ENCODE measurements around the gene LAD1.

The LAD1 gene, protein sequence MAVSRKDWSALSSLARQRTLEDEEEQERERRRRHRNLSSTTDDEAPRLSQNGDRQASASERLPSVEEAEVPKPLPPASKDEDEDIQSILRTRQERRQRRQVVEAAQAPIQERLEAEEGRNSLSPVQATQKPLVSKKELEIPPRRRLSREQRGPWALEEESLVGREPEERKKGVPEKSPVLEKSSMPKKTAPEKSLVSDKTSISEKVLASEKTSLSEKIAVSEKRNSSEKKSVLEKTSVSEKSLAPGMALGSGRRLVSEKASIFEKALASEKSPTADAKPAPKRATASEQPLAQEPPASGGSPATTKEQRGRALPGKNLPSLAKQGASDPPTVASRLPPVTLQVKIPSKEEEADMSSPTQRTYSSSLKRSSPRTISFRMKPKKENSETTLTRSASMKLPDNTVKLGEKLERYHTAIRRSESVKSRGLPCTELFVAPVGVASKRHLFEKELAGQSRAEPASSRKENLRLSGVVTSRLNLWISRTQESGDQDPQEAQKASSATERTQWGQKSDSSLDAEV

GRCh38 chr1:201399018-201399351, at the start of gene LAD1:
LAD1 (minus strand) TSS chr1:201399324; CDS start chr1:201399306, 18 bp downstream.
- DNase-seq: no peak

DNA sequence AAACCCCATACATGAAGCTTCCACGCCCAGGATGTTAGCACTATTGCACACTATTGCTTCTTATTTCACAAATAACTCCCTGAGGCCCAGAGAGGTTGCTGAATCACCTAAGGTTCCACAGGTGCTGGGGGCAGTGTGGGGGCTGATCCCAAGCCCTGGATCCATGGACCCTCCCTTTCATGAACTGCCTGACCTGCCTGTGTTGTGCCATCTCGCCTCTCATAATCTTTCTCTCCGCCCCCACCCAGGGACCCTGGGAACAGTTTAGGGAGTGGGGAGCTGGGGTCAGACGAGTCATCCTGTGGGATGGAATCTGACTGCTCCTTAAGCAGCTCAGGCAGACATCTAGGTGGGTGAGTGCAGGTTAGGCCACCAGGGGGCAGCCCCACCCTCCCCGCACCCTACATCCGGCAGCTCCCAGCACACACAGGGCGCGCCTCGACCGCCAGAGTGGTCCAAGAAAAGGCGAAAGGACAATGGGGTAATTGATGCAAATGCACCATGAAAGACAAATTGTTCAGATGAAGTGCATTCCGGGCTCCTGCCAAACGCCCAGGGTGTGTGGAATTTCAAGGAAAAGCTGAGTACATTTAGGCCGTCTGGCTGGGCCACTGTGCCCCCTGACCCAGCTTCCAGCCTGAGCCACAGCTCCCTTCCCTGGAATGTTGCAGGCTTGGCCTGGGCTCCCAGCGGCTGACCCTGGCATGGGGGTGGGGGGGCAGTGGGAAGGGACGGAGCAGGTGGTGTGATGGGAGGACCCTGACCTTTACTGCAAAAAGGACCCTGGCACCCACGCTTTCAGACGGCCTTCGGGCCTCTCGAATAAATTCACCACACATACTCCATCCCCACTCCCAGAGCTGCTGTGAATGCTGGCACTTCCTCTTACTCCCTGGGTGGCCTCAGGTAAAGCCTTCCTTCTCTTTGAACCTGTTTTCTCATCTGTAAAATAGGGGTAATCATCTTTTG, 49.1 kb upstream of the LAD1 start:
- peak; percentile 82 for DNase-seq

DNA sequence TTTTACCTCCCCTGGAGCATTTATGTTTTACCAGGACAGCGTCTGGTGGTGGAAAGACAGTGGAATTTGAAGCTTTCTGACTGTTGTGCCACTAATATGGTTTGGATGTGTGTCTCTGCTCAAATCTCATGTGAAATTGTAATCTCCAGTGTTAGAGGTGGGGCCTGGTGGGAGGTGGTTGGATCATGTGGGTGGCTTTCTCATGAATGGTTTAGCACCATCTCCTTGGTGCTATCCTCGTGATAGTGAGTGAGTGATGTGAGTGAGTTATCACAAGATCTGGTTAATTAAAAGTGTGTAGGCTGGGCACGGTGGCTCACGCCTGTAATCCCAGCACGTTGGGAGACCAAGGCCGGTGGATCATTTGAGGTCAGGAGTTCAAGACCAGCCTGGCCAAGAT, 46.2 kb upstream of the LAD1 start:
- DNase-seq: no peak

- DNase-seq: no peak
Measured at GRCh38 chr1:201444792-201445191, 45.7 kb upstream of the LAD1 start.

- DNase-seq: no peak
Measured at GRCh38 chr1:201443747-201444146, 44.6 kb upstream of the LAD1 start.

DNA sequence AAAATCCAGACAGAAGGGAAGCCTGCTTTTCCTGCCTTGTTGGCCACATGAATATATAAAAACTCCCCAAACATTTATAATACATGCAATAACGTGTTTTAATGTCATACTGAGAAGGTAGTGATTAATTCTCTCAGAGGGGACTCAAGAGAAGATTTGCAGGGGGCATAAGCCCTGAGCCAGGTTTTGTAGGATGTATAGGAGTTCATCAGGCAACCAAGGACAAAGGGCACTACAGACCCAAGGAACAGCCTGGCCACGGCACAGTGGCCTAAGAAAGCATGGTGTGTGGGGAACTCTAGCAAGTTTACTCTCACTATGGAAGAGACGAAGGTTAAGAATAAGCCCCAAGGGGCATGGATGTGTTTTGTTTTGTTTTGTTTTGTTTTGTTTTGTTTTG, 37.8 kb upstream of the LAD1 start:
- no peak for DNase-seq

GRCh38 chr1:201436393-201436792, 37.3 kb upstream of the LAD1 start:
- no peak for DNase-seq

GRCh38 chr1:201434266-201434665, 35.1 kb upstream of the LAD1 start:
- no peak for DNase-seq

GRCh38 chr1:201433609-201434008, 34.5 kb upstream of the LAD1 start:
- no peak for DNase-seq

GRCh38 chr1:201430776-201431175, 31.7 kb upstream of the LAD1 start:
- no peak for DNase-seq

GRCh38 chr1:201429736-201430501, 30.8 kb upstream of the LAD1 start:
- no peak for DNase-seq

DNA sequence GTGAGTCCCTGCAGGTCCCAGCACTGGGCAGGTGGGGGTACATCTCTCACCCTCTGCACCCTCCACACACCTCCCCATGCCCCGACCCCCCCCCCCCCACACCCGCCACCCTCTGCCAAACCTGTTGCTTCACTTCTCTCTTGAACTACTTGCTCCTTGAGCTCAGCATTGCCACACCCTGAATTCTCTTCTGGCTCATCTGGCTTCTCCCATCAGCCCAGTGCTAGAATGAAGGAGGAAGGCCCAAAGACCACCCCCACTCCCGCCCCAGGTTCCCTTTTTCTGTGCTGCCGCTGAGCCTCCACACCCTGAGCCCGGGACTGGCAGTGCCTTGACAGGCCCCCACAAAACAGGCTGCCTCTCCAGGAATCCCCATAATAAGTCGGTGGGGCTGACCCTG, 28.8 kb upstream of the LAD1 start:
- DNase-seq: no peak

DNA sequence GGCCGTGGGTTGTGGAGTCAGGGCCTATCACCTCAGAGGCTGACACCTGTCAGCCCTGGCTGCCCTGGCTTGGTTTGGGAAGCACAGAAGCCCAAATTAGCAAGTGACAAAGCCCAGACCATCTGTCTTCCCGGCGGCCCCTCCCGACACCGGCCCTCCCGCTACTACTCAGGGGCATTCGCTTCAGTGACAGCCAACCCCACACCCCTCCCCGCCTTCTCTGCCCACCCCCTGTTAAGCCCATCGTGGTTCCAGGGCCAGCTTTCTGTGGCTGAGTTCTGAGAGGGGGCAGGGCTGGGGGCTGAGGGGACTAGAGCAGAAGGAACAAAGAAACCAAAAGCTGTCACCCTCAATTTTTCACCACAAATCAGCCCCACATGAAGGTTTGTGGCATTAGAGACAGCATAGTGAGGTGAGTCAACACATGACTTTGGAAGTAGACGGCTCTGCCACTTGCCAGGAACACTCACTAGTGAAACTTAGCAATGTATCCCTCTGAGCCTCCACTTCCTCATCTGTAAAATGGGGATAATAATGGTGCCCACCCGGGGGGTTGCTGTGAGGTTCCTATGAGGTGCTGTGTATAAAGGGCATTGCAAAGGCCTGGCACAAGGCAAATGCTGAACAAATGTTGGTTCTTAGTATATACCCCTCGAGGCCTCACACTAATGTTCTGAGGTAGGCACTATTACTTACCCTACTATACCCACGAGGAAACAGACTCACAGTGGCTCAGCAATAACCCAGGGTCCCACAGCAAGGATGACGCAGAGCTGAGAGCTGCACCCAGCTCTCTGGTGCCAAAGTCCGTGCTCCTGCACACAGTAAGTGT, 27.6 kb upstream of the LAD1 start:
- peak; percentile 34 for DNase-seq

DNA sequence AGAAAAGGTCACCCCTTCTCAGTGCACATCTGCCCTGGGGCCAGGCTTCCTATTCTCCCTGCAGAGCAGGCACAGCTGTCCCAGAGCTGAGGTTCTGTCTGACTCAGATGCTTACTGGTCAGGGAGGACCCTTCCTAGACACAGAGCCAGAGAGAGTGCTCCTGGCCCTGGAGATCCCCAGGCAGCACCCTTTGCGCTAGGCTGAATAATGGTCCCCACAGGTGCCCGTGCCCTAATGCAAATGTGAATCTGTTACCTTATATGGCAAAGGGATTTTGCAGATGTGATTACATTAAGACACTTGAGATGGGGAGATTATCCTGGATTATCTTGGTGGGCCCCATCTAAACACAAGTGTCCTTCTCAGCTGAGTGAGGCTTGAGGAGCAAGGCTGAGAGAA, 25.0 kb upstream of the LAD1 start:
- DNase-seq: no peak

- DNase-seq: no peak
Measured at GRCh38 chr1:201423655-201424054, 24.5 kb upstream of the LAD1 start.

GRCh38 chr1:201422436-201423030, 23.4 kb upstream of the LAD1 start:
- DNase-seq: no peak

GRCh38 chr1:201422026-201422425, 22.9 kb upstream of the LAD1 start:
- DNase-seq: no peak

- no peak for DNase-seq
Measured at GRCh38 chr1:201421041-201421440, 21.9 kb upstream of the LAD1 start.

- no peak for DNase-seq
Measured at GRCh38 chr1:201420608-201421002, 21.5 kb upstream of the LAD1 start.

DNA sequence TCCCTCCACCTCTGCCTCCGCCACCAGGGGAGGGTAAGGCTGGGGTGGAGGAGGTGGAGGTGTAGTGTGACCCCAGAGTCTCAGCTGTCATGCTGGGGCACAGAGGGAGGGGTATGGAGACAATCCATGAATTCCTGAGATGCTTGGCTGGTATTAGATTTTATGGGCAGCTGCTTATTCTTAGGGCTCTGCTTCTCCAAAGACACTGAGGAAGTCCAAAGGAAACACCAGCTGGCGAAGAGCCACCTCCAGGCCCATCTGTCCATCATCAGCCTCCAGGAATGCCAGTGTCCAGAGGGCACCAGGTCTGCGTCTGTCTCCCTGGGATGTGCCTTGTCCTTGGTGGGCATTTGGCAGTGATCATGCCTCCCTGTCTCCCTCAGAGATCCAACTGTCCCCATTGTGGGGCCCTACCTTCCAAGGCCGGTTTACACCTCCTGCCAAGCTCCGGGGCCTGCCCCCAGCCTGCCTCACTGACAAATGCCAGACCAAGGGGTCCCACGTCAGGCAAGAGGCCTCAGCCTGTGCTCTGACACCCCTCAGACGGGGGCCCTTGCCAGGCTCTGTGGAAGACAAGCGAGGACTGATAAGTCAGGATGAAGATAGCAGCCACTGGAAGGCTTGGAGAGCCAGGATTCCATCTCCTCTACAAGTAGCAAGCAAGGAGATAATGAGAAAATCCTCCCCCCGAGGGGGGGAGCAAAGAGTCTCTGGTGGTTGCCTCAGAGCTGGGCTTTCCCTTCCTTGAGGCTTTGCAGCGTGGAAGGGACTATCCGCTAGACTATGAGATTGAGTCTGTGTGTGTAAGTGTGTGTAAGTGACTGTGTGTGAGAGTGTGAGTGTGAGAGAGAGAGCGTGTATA, 20.9 kb upstream of the LAD1 start:
- no peak for DNase-seq

GRCh38 chr1:201419256-201419655, 20.1 kb upstream of the LAD1 start:
- DNase-seq: no peak

All from stimulated activated CD8-positive, alpha-beta memory T cell treated with anti-CD3 and anti-CD28 coated beads, Interleukin-4, amount 100 ng/mL, for 48 hours (primary cell).